K562 (cell line): ENCODE results near the gene ANK3. TPM values are rescaled to one million over a fixed set of nuclear protein-coding genes. Genes with fewer than 3 reads are reported as not detected.

Experiments used
- MED1 ChIP-seq: sonication (generic); formaldehyde crosslinking; IDR thresholded peaks from 2 replicates; pipeline ENCODE4 v1.8.1; 2023; ENCODE audit warnings: missing genetic modification reagents, borderline replicate concordance
- SMARCE1 ChIP-seq: fragments of 450-650 bp; IDR thresholded peaks from 2 replicates; pipeline ENCODE4 v1.7.1; 2016; ENCODE audit warnings: mild to moderate bottlenecking
- UBTF ChIP-seq, 2 experiments: IDR thresholded peaks; 2 replicates each; pipeline ENCODE4 v1.6.1; 2012; ENCODE audit warnings: improper control_type of control experiment in 2 of 2, low read depth in 2 of 2, low read length in 2 of 2, borderline replicate concordance in 1 of 2
- polyA plus RNA-seq, 8 experiments: library from polyadenylated mRNA; depleted of rRNA in 4 of 8; stranded (reverse) in 5 of 8; unstranded in 3 of 8; fragments of >200 nt; fragmentation: Nextera tagmentation in 2 of 8; fragmentation: Illumina TruSeq in 1 of 8; extraction: Ambion mirVana in 2 of 8; extraction: Trizol in 1 of 8; gene quantifications; 2 replicates each; pipeline versions ENCODE4 v1.2.1 to v1.2.3, GENCODE V29; 2011 to 2014; ENCODE audit warnings: inconsistent platforms in 1 of 8, missing spikeins in 1 of 8
- total RNA-seq, 7 experiments: library from RNA; depleted of rRNA in 6 of 7; stranded (reverse); fragments of >200 nt in 6 of 7; fragmentation: Illumina TruSeq in 2 of 7; extraction: Trizol in 2 of 7; gene quantifications; 2 replicates each; pipeline versions ENCODE4 v1.2.1 to v1.2.3, GENCODE V29; 2011 to 2021; ENCODE audit warnings: low replicate concordance in 1 of 7
- TF ChIP-seq, protein P1 (sequence below), 2 experiments: fragments of 450-650 bp; formaldehyde crosslinking in 1 of 2; IDR thresholded peaks; 2 replicates each; pipeline versions ENCODE4 v1.4.0 to v1.6.1; 2014 to 2020; ENCODE audit warnings: mild to moderate bottlenecking in 2 of 2, borderline replicate concordance in 1 of 2, low read depth in 1 of 2

ANK3 gene
- total and polyA plus RNA-seq, 9 of the 15 experiments (the other 6 are each of a cell fraction or from before 2014, with no cell fraction given), result 10.0 to 32.3 (median 17.9) TPM

DNA sequence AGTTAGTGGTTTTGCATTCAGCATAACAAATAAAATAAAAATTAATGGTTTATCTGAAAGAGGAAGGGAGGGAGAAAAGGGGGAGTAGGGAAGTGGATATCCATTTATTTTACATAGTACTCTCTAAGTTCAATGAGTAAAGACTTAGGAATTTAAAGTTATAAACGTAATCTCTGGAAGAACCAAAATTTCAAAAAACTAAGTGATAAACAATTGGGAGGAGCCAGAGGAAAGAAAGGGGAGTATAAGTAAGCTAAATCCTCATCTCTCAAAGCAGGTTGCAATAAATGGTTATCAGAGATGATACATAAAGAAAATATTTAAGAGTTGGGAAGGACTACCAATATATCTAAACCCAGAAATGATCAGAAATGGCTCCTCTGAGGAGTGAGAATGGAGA is 46.4 kb downstream of the ANK3 start (continued):
- TF ChIP-seq, protein P1, sequence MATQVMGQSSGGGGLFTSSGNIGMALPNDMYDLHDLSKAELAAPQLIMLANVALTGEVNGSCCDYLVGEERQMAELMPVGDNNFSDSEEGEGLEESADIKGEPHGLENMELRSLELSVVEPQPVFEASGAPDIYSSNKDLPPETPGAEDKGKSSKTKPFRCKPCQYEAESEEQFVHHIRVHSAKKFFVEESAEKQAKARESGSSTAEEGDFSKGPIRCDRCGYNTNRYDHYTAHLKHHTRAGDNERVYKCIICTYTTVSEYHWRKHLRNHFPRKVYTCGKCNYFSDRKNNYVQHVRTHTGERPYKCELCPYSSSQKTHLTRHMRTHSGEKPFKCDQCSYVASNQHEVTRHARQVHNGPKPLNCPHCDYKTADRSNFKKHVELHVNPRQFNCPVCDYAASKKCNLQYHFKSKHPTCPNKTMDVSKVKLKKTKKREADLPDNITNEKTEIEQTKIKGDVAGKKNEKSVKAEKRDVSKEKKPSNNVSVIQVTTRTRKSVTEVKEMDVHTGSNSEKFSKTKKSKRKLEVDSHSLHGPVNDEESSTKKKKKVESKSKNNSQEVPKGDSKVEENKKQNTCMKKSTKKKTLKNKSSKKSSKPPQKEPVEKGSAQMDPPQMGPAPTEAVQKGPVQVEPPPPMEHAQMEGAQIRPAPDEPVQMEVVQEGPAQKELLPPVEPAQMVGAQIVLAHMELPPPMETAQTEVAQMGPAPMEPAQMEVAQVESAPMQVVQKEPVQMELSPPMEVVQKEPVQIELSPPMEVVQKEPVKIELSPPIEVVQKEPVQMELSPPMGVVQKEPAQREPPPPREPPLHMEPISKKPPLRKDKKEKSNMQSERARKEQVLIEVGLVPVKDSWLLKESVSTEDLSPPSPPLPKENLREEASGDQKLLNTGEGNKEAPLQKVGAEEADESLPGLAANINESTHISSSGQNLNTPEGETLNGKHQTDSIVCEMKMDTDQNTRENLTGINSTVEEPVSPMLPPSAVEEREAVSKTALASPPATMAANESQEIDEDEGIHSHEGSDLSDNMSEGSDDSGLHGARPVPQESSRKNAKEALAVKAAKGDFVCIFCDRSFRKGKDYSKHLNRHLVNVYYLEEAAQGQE (IDR thresholded peaks at IDR 0.05; ENCODE audit: borderline replicate concordance), result no peak
- TF ChIP-seq, protein P1 (CRISPR knock-in tag; IDR thresholded peaks at IDR 0.05; ENCODE audit: low read depth), result no peak
- TF ChIP-seq MED1 (CRISPR knock-in tag), result no peak
- TF ChIP-seq SMARCE1, result no peak
- no peak for TF ChIP-seq UBTF (IDR thresholded peaks at IDR 0.05; ENCODE audit: borderline replicate concordance in 1 of 2, low read depth in 2 of 2, low read length in 2 of 2)
- TF ChIP-seq, all 486 proteins: peak for 0
